Lung (tissue), 12 donors: ENCODE results near the gene ZBTB7B. TPM values are rescaled to one million over a fixed set of nuclear protein-coding genes. Genes with fewer than 3 reads are reported as not detected.

Experiments used
- ATAC-seq: fragments of 200-7000 bp; cut with Tn5 transposase; one replicate; pipeline ENCODE4 v1.9.1; 2020; ENCODE audit warnings: moderate number of reproducible peaks; ENCODE audit not compliant: insufficient read depth, low FRiP score
- DNase-seq, 3 donors: peaks; one replicate each; pipeline ENCODE4 v3.0.0-alpha.2; 2013 to 2017
- H3K27ac ChIP-seq, 2 donors: one replicate each; pipeline ENCODE4 v1.5.1; 2013; ENCODE audit warnings: mild to moderate bottlenecking in 2 of 2, moderate library complexity in 2 of 2, control low read depth in 1 of 2, inconsistent platforms in 1 of 2, low read depth in 1 of 2, low read length in 1 of 2
- H3K27me3 ChIP-seq, 3 donors: one replicate each; pipeline ENCODE4 v1.5.1; 2013; ENCODE audit warnings: low read length in 2 of 3; ENCODE audit not compliant: control insufficient read depth in 3 of 3, insufficient read depth in 3 of 3
- H3K36me3 ChIP-seq, 4 donors: one replicate each; pipeline ENCODE4 v1.5.1; 2013; ENCODE audit warnings: low read length in 4 of 4, mild to moderate bottlenecking in 1 of 4, moderate library complexity in 1 of 4; ENCODE audit not compliant: control insufficient read depth in 4 of 4, insufficient read depth in 4 of 4
- H3K4me1 ChIP-seq, 5 donors: one replicate each; pipeline ENCODE4 v1.5.1; 2013; ENCODE audit warnings: low read length in 5 of 5, mild to moderate bottlenecking in 2 of 5, moderate library complexity in 1 of 5; ENCODE audit not compliant: control insufficient read depth in 5 of 5, insufficient read depth in 5 of 5
- H3K4me3 ChIP-seq: one replicate; pipeline ENCODE4 v1.5.1; 2013; ENCODE audit warnings: mild to moderate bottlenecking, control low read depth, moderate library complexity
- H3K9ac ChIP-seq, 2 donors: one replicate each; pipeline ENCODE4 v1.5.1; 2013; ENCODE audit warnings: low read length in 2 of 2, control low read depth in 1 of 2; ENCODE audit not compliant: insufficient read depth in 1 of 2
- H3K9me3 ChIP-seq, 4 donors: one replicate each; pipeline ENCODE4 v1.5.1; 2013; ENCODE audit warnings: low read length in 3 of 4, mild to moderate bottlenecking in 1 of 4, moderate library complexity in 1 of 4; ENCODE audit not compliant: control insufficient read depth in 4 of 4, insufficient read depth in 3 of 4
- WGBS, 2 donors: extraction: QIAGEN DNeasy Blood & Tissue Kit; methylation state at CpG; one replicate each; pipeline ENCODE4 v1.1.7; 2013; 5-methylcytosine and 5-hydroxymethylcytosine counted together
- polyA plus RNA-seq, 2 donors: library from polyadenylated mRNA; stranded (reverse); fragments of 200-250 nt; gene quantifications; one replicate each; pipeline ENCODE4 v1.2.1, GENCODE V29; 2013
- total RNA-seq, 2 donors: library from RNA; depleted of rRNA in 1 of 2; stranded (reverse); fragments of >200 nt in 1 of 2; gene quantifications; one replicate each; pipeline ENCODE4 v1.2.1, GENCODE V29; 2014 to 2021
- TF ChIP-seq, protein P1 (sequence below): IDR thresholded peaks from 2 replicates; pipeline ENCODE4 v1.5.1; 2012; ENCODE audit warnings: mild to moderate bottlenecking; ENCODE audit errors: control extremely low read depth, extremely low read depth
- donor health status: control.
- donor health status: control.
- donor health status: Bipolar disorder and iron deficiency.
- donor health status: healthy.
- donor health status: DM: yes; HTN: yes; CAD: no.

ZBTB7B gene
- total and polyA plus RNA-seq, 4 donors, result 41.9 to 83.3 (median 55.2) TPM

DNA sequence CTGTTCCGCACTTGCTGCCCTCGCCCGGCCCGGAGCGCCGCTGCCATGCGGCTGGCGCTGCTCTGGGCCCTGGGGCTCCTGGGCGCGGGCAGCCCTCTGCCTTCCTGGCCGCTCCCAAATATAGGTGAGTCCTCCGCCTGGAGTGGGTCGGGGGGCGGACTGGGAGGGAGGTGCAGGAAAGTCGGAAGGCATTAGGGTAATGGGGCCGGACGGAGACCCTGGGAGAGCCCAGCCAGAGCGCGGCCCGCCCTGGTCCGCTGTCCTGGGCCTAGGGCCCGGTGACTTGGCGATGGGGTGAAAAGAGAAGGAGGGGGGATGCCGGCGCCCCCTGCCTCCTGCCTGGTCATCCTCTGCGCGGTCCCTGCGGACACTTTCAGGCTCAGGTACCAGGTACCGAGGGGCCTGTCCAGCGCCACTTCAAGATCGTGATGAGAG, 48.8 kb downstream of the ZBTB7B start:
- TF ChIP-seq, protein P1, sequence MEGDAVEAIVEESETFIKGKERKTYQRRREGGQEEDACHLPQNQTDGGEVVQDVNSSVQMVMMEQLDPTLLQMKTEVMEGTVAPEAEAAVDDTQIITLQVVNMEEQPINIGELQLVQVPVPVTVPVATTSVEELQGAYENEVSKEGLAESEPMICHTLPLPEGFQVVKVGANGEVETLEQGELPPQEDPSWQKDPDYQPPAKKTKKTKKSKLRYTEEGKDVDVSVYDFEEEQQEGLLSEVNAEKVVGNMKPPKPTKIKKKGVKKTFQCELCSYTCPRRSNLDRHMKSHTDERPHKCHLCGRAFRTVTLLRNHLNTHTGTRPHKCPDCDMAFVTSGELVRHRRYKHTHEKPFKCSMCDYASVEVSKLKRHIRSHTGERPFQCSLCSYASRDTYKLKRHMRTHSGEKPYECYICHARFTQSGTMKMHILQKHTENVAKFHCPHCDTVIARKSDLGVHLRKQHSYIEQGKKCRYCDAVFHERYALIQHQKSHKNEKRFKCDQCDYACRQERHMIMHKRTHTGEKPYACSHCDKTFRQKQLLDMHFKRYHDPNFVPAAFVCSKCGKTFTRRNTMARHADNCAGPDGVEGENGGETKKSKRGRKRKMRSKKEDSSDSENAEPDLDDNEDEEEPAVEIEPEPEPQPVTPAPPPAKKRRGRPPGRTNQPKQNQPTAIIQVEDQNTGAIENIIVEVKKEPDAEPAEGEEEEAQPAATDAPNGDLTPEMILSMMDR, result no peak
- peak overlapping the region; percentile 11 to 47 for H3K9ac ChIP-seq
- WGBS, 2 donors, result 0 to 1% methylated on average over 22 to 31 of the region's 31 CpGs
- H3K36me3 ChIP-seq, result peaks cover 0 to 18% (median 2%) of the 10 kb centered on the region in 4 donors
- peaks cover 0 to 33% (median 12%) of the 10 kb centered on the region in 5 donors for H3K4me1 ChIP-seq
- H3K27ac ChIP-seq, result peak overlapping the region; percentile 84 to 90
- H3K9me3 ChIP-seq, result no peaks in the 10 kb centered on the region
- DNase-seq (no peak), ATAC-seq (no peak)
- H3K27me3 ChIP-seq, result no peaks in the 10 kb centered on the region
- peak overlapping the region; percentile 84 for H3K4me3 ChIP-seq

DNA sequence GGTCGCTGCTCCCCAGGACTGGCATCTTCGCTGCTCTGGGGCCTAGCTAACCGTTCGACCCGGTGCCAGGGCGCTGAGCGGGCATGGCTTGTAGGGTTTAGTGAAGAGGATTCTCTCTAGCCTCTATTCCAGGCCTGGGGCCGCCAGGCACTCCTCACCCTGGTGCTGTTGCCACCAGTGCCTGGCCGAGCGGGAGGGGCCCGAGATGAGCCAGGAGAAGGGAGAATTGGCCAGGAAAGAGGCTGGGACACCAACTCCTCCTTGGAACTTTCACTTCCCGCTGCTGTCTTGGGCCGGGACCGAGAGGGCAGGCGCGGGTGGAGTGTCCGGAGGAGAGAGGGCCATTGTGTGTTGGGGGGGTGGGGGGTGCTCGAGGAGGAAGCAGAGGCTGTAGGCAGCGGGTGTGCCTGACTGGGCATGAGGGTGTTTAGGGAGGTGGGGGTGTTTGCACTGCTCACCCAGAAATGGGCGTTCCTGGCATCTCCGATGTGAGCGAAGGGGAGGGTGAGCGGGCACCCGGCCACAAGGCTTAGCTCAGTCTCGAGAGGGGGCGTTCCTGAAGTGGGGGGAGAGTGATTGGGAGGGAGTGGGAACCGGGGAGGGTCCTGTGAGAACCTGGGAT, 49.3 kb downstream of the ZBTB7B start:
- DNase-seq, result peak; percentile 34 to 69 (median 58)
- WGBS, 2 donors, result 0 to 1% methylated on average over 26 to 27 of the region's 27 CpGs

DNA sequence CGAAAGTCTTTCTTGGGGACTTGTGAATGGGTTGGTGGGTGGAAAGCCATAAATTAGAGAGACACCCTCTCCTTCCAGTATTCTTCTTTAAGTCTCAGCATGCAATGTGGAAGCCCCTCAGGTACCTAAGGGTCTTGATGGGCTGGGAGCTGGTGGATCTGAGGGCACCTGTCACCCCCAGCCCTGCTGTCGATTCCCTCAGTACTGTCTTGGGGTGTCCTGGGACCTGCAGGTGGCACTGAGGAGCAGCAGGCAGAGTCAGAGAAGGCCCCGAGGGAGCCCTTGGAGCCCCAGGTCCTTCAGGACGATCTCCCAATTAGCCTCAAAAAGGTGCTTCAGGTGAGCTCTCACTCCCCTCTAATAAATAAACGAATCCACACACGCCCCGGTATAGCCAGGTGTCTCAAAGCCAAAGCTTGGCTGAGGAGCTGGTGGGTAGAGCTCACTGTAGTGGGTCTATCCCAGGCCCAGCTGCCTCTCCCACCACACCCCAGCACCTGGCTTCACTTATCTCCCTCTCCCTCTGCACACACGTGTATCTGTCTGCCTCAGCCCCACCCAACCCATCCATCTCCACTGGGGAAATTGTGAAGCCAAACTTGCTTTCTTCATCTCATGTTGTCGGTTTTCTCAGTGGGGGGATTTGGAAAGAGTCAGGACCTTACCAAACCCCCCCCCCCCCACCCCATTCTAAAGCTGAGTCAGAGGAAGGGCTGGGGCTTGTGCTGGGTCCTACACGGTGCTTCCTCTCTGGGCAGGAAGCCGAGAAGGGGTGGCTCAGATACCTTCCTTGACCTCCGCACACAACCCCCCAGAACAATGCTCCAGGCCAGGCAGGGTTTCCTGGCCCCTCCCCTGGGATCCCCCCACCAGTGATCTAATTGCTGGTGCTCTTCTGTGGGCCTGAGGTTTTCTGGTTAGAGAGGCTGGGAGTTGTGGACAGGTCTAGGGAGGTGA, 50.1 kb downstream of the ZBTB7B start:
- 22 to 26% methylated on average over 12 of the region's 12 CpGs for WGBS, 2 donors
- no peak for ATAC-seq
- Histone ChIP-seq H3K27ac (peak overlapping the region; percentile 52 to 68), H3K9me3 (no peaks in the 10 kb centered on the region), H3K27me3 (no peaks in the 10 kb centered on the region), H3K4me1 (peaks cover 0 to 33% (median 12%) of the 10 kb centered on the region in 5 donors), H3K36me3 (peaks cover 0 to 31% (median 3%) of the 10 kb centered on the region in 4 donors), H3K9ac (no peak overlapping the region), H3K4me3 (peak overlapping the region; percentile 18)
- TF ChIP-seq, protein P1, result no peak
- peak in 1 of 3 donors; percentile 34 for DNase-seq

More for the DNA sequence above, 49.3 kb downstream of the ZBTB7B start:
- Histone ChIP-seq H3K9ac (peak overlapping the region; percentile 11 to 47), H3K27ac (peak overlapping the region; percentile 84 to 90), H3K36me3 (peaks cover 0 to 23% (median 2%) of the 10 kb centered on the region in 4 donors), H3K27me3 (no peaks in the 10 kb centered on the region), H3K9me3 (no peaks in the 10 kb centered on the region), H3K4me3 (peak overlapping the region; percentile 84), H3K4me1 (peaks cover 0 to 33% (median 12%) of the 10 kb centered on the region in 5 donors)
- TF ChIP-seq, protein P1, result no peak
- peak; percentile 32 for ATAC-seq
